ENCODE results near the gene PLPP4. TPM values are rescaled to one million over a fixed set of nuclear protein-coding genes. Genes with fewer than 3 reads are reported as not detected.

PLPP4 gene
- not detected for polyA plus RNA-seq

GRCh38 chr10:120456626-120457430 lies at the start of gene PLPP4:
Gene PLPP4 (plus strand): TSS chr10:120457227. CDS start chr10:120457306, 79 bp downstream.
- peak within 1 kb of the TSS; percentile 61 to 81 (median 78) for H3K4me3 Mint-ChIP-seq
- peaks cover 4 to 11% of the 10 kb centered on the region in 2 donors for H3K4me1 Mint-ChIP-seq
- no peaks in the 10 kb centered on the region for H3K9me3 Mint-ChIP-seq
- H3K27me3 Mint-ChIP-seq (ENCODE audit: low read depth in 3 of 3): peaks cover 12 to 21% (median 14%) of the 10 kb centered on the region in 3 donors
- no peak for DNase-seq
- peak within 1 kb of the TSS in 1 of 6 donors; percentile 76 for H3K27ac Mint-ChIP-seq
- peaks cover 0 to 4% (median 0%) of the 10 kb centered on the region in 3 donors for H3K36me3 Mint-ChIP-seq

GRCh38 chr10:120409816-120410215 lies 47.2 kb upstream of the PLPP4 start:
- DNase-seq: no peak
- Mint-ChIP-seq H3K27me3 (ENCODE audit: low read depth in 3 of 3) (peaks cover 0 to 3% (median 0%) of the 10 kb centered on the region in 3 donors), H3K4me3 (no peak overlapping the region), H3K4me1 (no peaks in the 10 kb centered on the region), H3K36me3 (no peaks in the 10 kb centered on the region), H3K27ac (no peak overlapping the region), H3K9me3 (peaks cover 0 to 3% (median 0%) of the 10 kb centered on the region in 6 donors)

- no peaks in the 10 kb centered on the region for H3K4me1 Mint-ChIP-seq
- H3K4me3 Mint-ChIP-seq: no peak overlapping the region
- H3K27me3 Mint-ChIP-seq (ENCODE audit: low read depth in 3 of 3): peaks cover 1 to 11% (median 11%) of the 10 kb centered on the region in 3 donors
- no peak for DNase-seq
- no peaks in the 10 kb centered on the region for H3K9me3 Mint-ChIP-seq
- H3K27ac Mint-ChIP-seq: no peak overlapping the region
- no peaks in the 10 kb centered on the region for H3K36me3 Mint-ChIP-seq
These were observed 42.1 kb upstream of the PLPP4 start for GRCh38 chr10:120414946-120415345.

GRCh38 chr10:120415709-120416330 lies 41.2 kb upstream of the PLPP4 start:
- H3K4me1 Mint-ChIP-seq: no peaks in the 10 kb centered on the region
- DNase-seq: no peak
- H3K27ac Mint-ChIP-seq: no peak overlapping the region
- H3K9me3 Mint-ChIP-seq: no peaks in the 10 kb centered on the region
- peaks cover 1 to 13% (median 11%) of the 10 kb centered on the region in 3 donors for H3K27me3 Mint-ChIP-seq (ENCODE audit: low read depth in 3 of 3)
- no peak overlapping the region for H3K4me3 Mint-ChIP-seq
- H3K36me3 Mint-ChIP-seq: no peaks in the 10 kb centered on the region

- Mint-ChIP-seq H3K4me3 (no peak overlapping the region), H3K36me3 (no peaks in the 10 kb centered on the region), H3K27ac (no peak overlapping the region), H3K9me3 (no peaks in the 10 kb centered on the region), H3K4me1 (no peaks in the 10 kb centered on the region), H3K27me3 (ENCODE audit: low read depth in 3 of 3) (peaks cover 1 to 13% (median 8%) of the 10 kb centered on the region in 3 donors)
- no peak for DNase-seq
These were observed 36.6 kb upstream of the PLPP4 start for GRCh38 chr10:120420421-120420820.

- H3K9me3 Mint-ChIP-seq: no peaks in the 10 kb centered on the region
- no peak overlapping the region for H3K27ac Mint-ChIP-seq
- H3K4me3 Mint-ChIP-seq: no peak overlapping the region
- no peak for DNase-seq
- H3K4me1 Mint-ChIP-seq: no peaks in the 10 kb centered on the region
- peaks cover 1 to 13% (median 8%) of the 10 kb centered on the region in 3 donors for H3K27me3 Mint-ChIP-seq (ENCODE audit: low read depth in 3 of 3)
- no peaks in the 10 kb centered on the region for H3K36me3 Mint-ChIP-seq
These were observed 35.8 kb upstream of the PLPP4 start for GRCh38 chr10:120421250-120421649.

- H3K9me3 Mint-ChIP-seq: no peaks in the 10 kb centered on the region
- H3K36me3 Mint-ChIP-seq: no peaks in the 10 kb centered on the region
- H3K4me3 Mint-ChIP-seq: no peak overlapping the region
- no peak overlapping the region for H3K27ac Mint-ChIP-seq
- no peak for DNase-seq
- peaks cover 0 to 13% (median 8%) of the 10 kb centered on the region in 3 donors for H3K27me3 Mint-ChIP-seq (ENCODE audit: low read depth in 3 of 3)
- no peaks in the 10 kb centered on the region for H3K4me1 Mint-ChIP-seq
These were observed 34.6 kb upstream of the PLPP4 start for GRCh38 chr10:120422457-120422856.

- H3K27ac Mint-ChIP-seq: no peak overlapping the region
- no peaks in the 10 kb centered on the region for H3K4me1 Mint-ChIP-seq
- no peak overlapping the region for H3K4me3 Mint-ChIP-seq
- peak; percentile 21 to 28 (median 27) for DNase-seq
- no peaks in the 10 kb centered on the region for H3K36me3 Mint-ChIP-seq
- H3K27me3 Mint-ChIP-seq (ENCODE audit: low read depth in 3 of 3): peaks cover 0 to 9% (median 6%) of the 10 kb centered on the region in 3 donors
- no peaks in the 10 kb centered on the region for H3K9me3 Mint-ChIP-seq
These were observed 33.4 kb upstream of the PLPP4 start for GRCh38 chr10:120423431-120424197.

GRCh38 chr10:120424198-120424464 lies 32.9 kb upstream of the PLPP4 start:
- Mint-ChIP-seq H3K4me3 (no peak overlapping the region), H3K9me3 (no peaks in the 10 kb centered on the region), H3K4me1 (no peaks in the 10 kb centered on the region), H3K27me3 (ENCODE audit: low read depth in 3 of 3) (peaks cover 0 to 9% (median 6%) of the 10 kb centered on the region in 3 donors), H3K27ac (no peak overlapping the region), H3K36me3 (no peaks in the 10 kb centered on the region)
- DNase-seq: no peak

- DNase-seq: no peak
- Mint-ChIP-seq H3K4me3 (no peak overlapping the region), H3K27ac (no peak overlapping the region), H3K4me1 (peaks cover 3% of the 10 kb centered on the region in 2 donors), H3K27me3 (ENCODE audit: low read depth in 3 of 3) (peaks cover 0 to 9% (median 3%) of the 10 kb centered on the region in 3 donors), H3K36me3 (no peaks in the 10 kb centered on the region), H3K9me3 (no peaks in the 10 kb centered on the region)
These were observed 30.7 kb upstream of the PLPP4 start for GRCh38 chr10:120426306-120426705.

GRCh38 chr10:120428754-120429153 lies 28.3 kb upstream of the PLPP4 start:
- no peaks in the 10 kb centered on the region for H3K9me3 Mint-ChIP-seq
- H3K27ac Mint-ChIP-seq: no peak overlapping the region

GRCh38 chr10:120429395-120429794 lies 27.6 kb upstream of the PLPP4 start:
- DNase-seq: no peak
- Mint-ChIP-seq H3K9me3 (no peaks in the 10 kb centered on the region), H3K4me1 (peaks cover 6 to 7% of the 10 kb centered on the region in 2 donors), H3K36me3 (no peaks in the 10 kb centered on the region), H3K4me3 (no peak overlapping the region), H3K27ac (no peak overlapping the region), H3K27me3 (ENCODE audit: low read depth in 3 of 3) (peaks cover 0 to 15% (median 8%) of the 10 kb centered on the region in 3 donors)

More at GRCh38 chr10:120428754-120429153, 28.3 kb upstream of the PLPP4 start:
- Mint-ChIP-seq H3K4me3 (no peak overlapping the region), H3K27me3 (ENCODE audit: low read depth in 3 of 3) (peaks cover 0 to 15% (median 8%) of the 10 kb centered on the region in 3 donors), H3K4me1 (peaks cover 6 to 7% of the 10 kb centered on the region in 2 donors), H3K36me3 (no peaks in the 10 kb centered on the region)
- DNase-seq: no peak

- H3K36me3 Mint-ChIP-seq: no peaks in the 10 kb centered on the region
- no peaks in the 10 kb centered on the region for H3K9me3 Mint-ChIP-seq
These were observed 25.8 kb upstream of the PLPP4 start for GRCh38 chr10:120431251-120431651.

GRCh38 chr10:120432209-120432608 lies 24.8 kb upstream of the PLPP4 start:
- Mint-ChIP-seq H3K4me1 (peaks cover 6 to 7% of the 10 kb centered on the region in 2 donors), H3K27ac (no peak overlapping the region), H3K4me3 (no peak overlapping the region), H3K36me3 (no peaks in the 10 kb centered on the region), H3K27me3 (ENCODE audit: low read depth in 3 of 3) (peaks cover 0 to 12% (median 8%) of the 10 kb centered on the region in 3 donors), H3K9me3 (no peaks in the 10 kb centered on the region)
- no peak for DNase-seq

More at GRCh38 chr10:120431251-120431651, 25.8 kb upstream of the PLPP4 start:
- peak overlapping the region in 1 of 6 donors; percentile 35 for H3K27ac Mint-ChIP-seq
- H3K4me1 Mint-ChIP-seq: peaks cover 6 to 7% of the 10 kb centered on the region in 2 donors
- no peak overlapping the region for H3K4me3 Mint-ChIP-seq
- peaks cover 0 to 15% (median 8%) of the 10 kb centered on the region in 3 donors for H3K27me3 Mint-ChIP-seq (ENCODE audit: low read depth in 3 of 3)
- no peak for DNase-seq

Measured in immature natural killer cell (primary cell).